SK-N-MC (cell line): ENCODE measurements around the gene DHDH.
"Not testable (repeated sequence)": the region's sequence is repeated elsewhere in the genome, so short reads cannot be mapped to it uniquely, and the experiment has no call there.

Experiments
- DNase-seq: peaks from one replicate; pipeline ENCODE4 v3.0.0-alpha.2; 2011; ENCODE audit warnings: low read depth, low spot score
- H3K27ac ChIP-seq: fragments of 200-600 bp; sonication (generic); 2 replicates; pipeline ENCODE4 v1.5.1; 2016; ENCODE audit warnings: mixed run types
- H3K36me3 ChIP-seq: fragments of 200-600 bp; sonication (generic); 2 replicates; pipeline ENCODE4 v1.6.1; 2017; ENCODE audit warnings: antibody characterized with exemption, low read length, mixed read lengths; ENCODE audit not compliant: insufficient read depth
- H3K4me3 ChIP-seq: fragments of 200-600 bp; sonication (generic); 2 replicates; pipeline ENCODE4 v1.5.1; 2016
- H3K9ac ChIP-seq: fragments of 200-600 bp; sonication (generic); 2 replicates; pipeline ENCODE4 v1.8.0; 2017; ENCODE audit warnings: mixed run types, mixed read lengths; ENCODE audit not compliant: insufficient read length
- H3K9me3 ChIP-seq: fragments of 200-600 bp; sonication (generic); 2 replicates; pipeline ENCODE4 v1.6.1; 2017; ENCODE audit warnings: low read depth, mild to moderate bottlenecking, antibody characterized with exemption, low read length, moderate library complexity, mixed read lengths
- EZH2 ChIP-seq: fragments of 200-600 bp; sonication (generic); IDR thresholded peaks from one replicate; pipeline ENCODE4 v1.6.1; 2017; ENCODE audit warnings: antibody characterized with exemption
- FOXP2 ChIP-seq: optimal IDR thresholded peaks from 2 replicates; pipeline ENCODE3; 2011; ENCODE audit warnings: mild to moderate bottlenecking, moderate library complexity; ENCODE audit not compliant: insufficient read depth; ENCODE audit errors: extremely low read length, control extremely low read depth
- POLR2AphosphoS5 ChIP-seq: IDR thresholded peaks from 2 replicates; pipeline ENCODE4 v1.6.1; 2012; ENCODE audit warnings: mild to moderate bottlenecking, low read depth, low read length, borderline replicate concordance

The DHDH gene

DNA sequence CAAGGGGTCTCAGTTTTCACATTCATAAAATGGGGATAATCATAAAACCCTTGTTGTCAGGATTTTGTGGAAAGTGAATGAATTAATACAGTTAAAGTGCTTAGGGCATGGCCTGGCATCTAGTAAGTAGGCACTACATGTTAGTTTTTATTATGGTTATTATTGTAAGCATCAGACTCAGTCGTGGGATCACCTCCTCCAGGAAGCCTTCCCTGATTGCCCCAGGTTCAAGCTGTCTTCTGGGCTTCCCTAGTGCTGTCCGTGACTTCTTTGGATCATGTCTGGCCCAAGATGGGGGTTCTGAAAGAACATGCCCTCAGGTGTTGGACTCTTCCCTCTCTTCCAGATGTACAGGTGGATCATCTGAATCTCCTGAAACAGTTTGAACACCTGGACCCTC lies 22.7 kb upstream of the DHDH start:
- Histone ChIP-seq H3K9ac (no peak overlapping the region), H3K27ac (no peak overlapping the region), H3K9me3 (no peaks in the 10 kb centered on the region), H3K36me3 (peaks cover 24% of the 10 kb centered on the region), H3K4me3 (no peak overlapping the region)
- TF ChIP-seq EZH2 (no peak), POLR2AphosphoS5 (no peak), FOXP2 (no peak)
- DNase-seq: no peak

- TF ChIP-seq POLR2AphosphoS5 (no peak), EZH2 (no peak), FOXP2 (no peak)
- DNase-seq: no peak
- Histone ChIP-seq H3K27ac (no peak overlapping the region), H3K36me3 (peaks cover 24% of the 10 kb centered on the region), H3K9ac (no peak overlapping the region), H3K9me3 (no peaks in the 10 kb centered on the region), H3K4me3 (no peak overlapping the region)
Observed at GRCh38 chr19:48913114-48913889, 20.2 kb upstream of the DHDH start.

- no peak for DNase-seq
- Histone ChIP-seq H3K9ac (no peak overlapping the region), H3K27ac (no peak overlapping the region), H3K4me3 (no peak overlapping the region), H3K9me3 (no peaks in the 10 kb centered on the region), H3K36me3 (peaks cover 32% of the 10 kb centered on the region)
- no peak for TF ChIP-seq POLR2AphosphoS5
Observed at GRCh38 chr19:48914181-48914580, 19.3 kb upstream of the DHDH start.

DNA sequence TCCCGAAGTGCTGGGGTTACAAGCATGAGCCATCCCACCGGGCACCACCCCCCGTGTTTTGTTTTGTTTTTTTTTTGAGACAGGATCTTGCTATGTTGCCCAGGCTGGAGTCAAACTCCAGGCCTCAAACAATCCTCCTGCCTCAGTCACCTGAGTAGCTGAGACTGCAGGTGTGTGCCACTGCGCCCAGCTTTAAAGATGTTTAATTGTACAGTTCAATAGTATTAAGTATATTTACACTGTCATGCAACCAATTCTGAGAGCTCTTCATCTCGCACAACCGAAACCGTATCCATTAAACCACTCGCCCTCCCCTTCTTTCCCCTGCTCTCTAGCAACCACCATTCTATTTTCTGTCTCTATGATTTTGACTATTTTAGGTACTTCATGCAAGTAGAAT lies 17.7 kb upstream of the DHDH start:
- no peak overlapping the region for H3K27ac ChIP-seq
- TF ChIP-seq FOXP2: no peak
- no peak for TF ChIP-seq EZH2
- no peak for TF ChIP-seq POLR2AphosphoS5
- no peak overlapping the region for H3K9ac ChIP-seq
- no peak overlapping the region for H3K4me3 ChIP-seq
- H3K9me3 ChIP-seq: no peaks in the 10 kb centered on the region
- no peak for DNase-seq
- H3K36me3 ChIP-seq: peaks cover 28% of the 10 kb centered on the region

GRCh38 chr19:48918071-48918470 lies 15.4 kb upstream of the DHDH start:
- no peak for DNase-seq
- Histone ChIP-seq H3K9me3 (no peaks in the 10 kb centered on the region), H3K36me3 (peaks cover 14% of the 10 kb centered on the region; the same call in 1 of the 2 replicates), H3K27ac (no peak overlapping the region), H3K9ac (no peak overlapping the region), H3K4me3 (no peak overlapping the region)
- TF ChIP-seq FOXP2: no peak
- no peak for TF ChIP-seq POLR2AphosphoS5
- no peak for TF ChIP-seq EZH2

DNA sequence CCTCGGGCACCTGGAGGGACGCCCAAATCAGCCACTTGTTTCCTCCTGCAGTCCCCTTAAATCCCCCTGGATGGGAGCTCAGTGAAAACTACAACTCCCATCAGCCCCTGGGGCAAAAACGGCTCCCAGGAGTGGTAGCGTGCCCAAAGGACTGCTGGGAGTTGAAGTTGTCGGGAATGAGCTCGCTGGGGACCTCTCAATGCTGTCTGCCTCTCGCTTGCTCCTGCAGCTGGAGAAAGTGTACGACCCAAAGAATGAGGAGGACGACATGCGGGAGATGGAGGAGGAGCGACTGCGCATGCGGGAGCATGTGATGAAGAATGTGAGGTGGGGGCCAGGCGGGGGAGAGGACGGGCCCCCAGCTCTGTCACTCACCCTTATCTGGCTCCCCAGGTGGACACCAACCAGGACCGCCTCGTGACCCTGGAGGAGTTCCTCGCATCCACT lies 14.7 kb upstream of the DHDH start:
- Histone ChIP-seq H3K9me3 (no peaks in the 10 kb centered on the region), H3K4me3 (no peak overlapping the region), H3K36me3 (peaks cover 8% of the 10 kb centered on the region; the same call in 1 of the 2 replicates), H3K27ac (no peak overlapping the region), H3K9ac (no peak overlapping the region)
- TF ChIP-seq FOXP2 (no peak), POLR2AphosphoS5 (no peak), EZH2 (no peak)
- no peak for DNase-seq

GRCh38 chr19:48919271-48919670 lies 14.2 kb upstream of the DHDH start:
- DNase-seq, H3K27ac ChIP-seq, H3K9ac ChIP-seq, H3K9me3 ChIP-seq, H3K36me3 ChIP-seq, H3K4me3 ChIP-seq: not testable (repeated sequence)

GRCh38 chr19:48920949-48921348 lies 12.6 kb upstream of the DHDH start:
- no peaks in the 10 kb centered on the region for H3K9me3 ChIP-seq
- no peak overlapping the region for H3K27ac ChIP-seq
- H3K4me3 ChIP-seq: no peak overlapping the region
- TF ChIP-seq FOXP2 (no peak), EZH2 (no peak), POLR2AphosphoS5 (no peak)
- no peak for DNase-seq
- H3K9ac ChIP-seq: no peak overlapping the region
- peaks cover 8% of the 10 kb centered on the region; the same call in 1 of the 2 replicates for H3K36me3 ChIP-seq
